Measurements from ENCODE around the gene CNTN1. TPM values are rescaled to one million over a fixed set of nuclear protein-coding genes. Genes with fewer than 3 reads are reported as not detected.

CNTN1 gene
- polyA plus RNA-seq, 1 of the 3 experiments (the other 2 are of a cell fraction), result 0.13 TPM

DNA sequence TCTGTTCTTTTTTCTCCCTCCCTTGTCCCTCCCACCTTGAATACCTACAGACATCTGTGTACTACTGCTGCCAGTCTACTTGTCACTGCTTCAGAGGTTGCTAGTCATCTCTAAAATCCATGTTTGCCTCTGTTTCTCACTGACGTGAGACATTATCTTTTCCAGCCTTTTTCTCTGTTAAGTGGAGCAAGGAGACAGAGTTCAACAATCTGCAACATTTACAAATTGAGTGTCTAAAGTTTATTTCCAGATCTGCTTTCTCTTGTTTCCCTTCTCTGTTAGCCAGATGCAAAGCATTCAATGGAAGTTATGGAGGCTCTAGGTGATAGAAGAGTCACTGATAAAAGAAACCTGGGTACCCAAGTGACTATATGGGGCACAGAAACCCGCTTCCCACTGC is 47.5 kb upstream of the CNTN1 start:
- Histone ChIP-seq H3K9me2 (no peaks in the 10 kb centered on the region), H3K36me3 (replicated peaks in 1 of 2; ENCODE audit: control insufficient read depth in 1 of 2, insufficient read depth in 2 of 2, low read length in 1 of 2) (no peaks in the 10 kb centered on the region), H3K9ac (no peak overlapping the region), H3K4me2 (no peak overlapping the region), H3K27me3 (ENCODE audit: insufficient read depth) (no peaks in the 10 kb centered on the region), H3K4me1 (ENCODE audit: control insufficient read depth in 1 of 2, insufficient read depth in 2 of 2, low read depth in 1 of 2, low read length in 1 of 2) (no peaks in the 10 kb centered on the region; a peak in 1 of 4 replicates), H3K9me3 (no peaks in the 10 kb centered on the region), H2AFZ (ENCODE audit: low read depth) (no peak overlapping the region), H4K20me1 (ENCODE audit: insufficient read depth) (no peaks in the 10 kb centered on the region), H3K27ac (ENCODE audit: low read depth in 2 of 2, low read length in 1 of 2) (no peak overlapping the region), H3K79me2 (ENCODE audit: insufficient read depth) (no peaks in the 10 kb centered on the region), H3K4me3 (ENCODE audit: low read depth in 2 of 2, low read length in 1 of 2) (no peak overlapping the region), H3F3A (replicated peaks; ENCODE audit: insufficient read depth) (no peaks in the 10 kb centered on the region)
- POLR2A ChIA-PET, result no interaction called here
- TF ChIP-seq YY1 (IDR thresholded peaks at IDR 0.05; ENCODE audit: low read depth) (no peak), ELF1 (IDR thresholded peaks at IDR 0.05) (no peak), MEF2A (IDR thresholded peaks at IDR 0.05; ENCODE audit: borderline replicate concordance, low read depth) (no peak), FOXM1 (IDR thresholded peaks at IDR 0.05; ENCODE audit: low read depth) (no peak), TAF1 (IDR thresholded peaks at IDR 0.05; ENCODE audit: borderline replicate concordance, low read depth, low read length) (no peak), RFX5 (IDR thresholded peaks at IDR 0.05; ENCODE audit: low read length) (no peak), CHD2 (IDR thresholded peaks at IDR 0.05; ENCODE audit: low read length, partially characterized antibody) (no peak), FOSL2 (IDR thresholded peaks at IDR 0.05; ENCODE audit: borderline replicate concordance, low read depth) (no peak), TCF12 (IDR thresholded peaks at IDR 0.05) (no peak), RXRA (IDR thresholded peaks at IDR 0.05; ENCODE audit: borderline replicate concordance, low read depth) (no peak), POLR2AphosphoS5 (IDR thresholded peaks at IDR 0.05; ENCODE audit: low read depth, low read length) (no peak), SMC3 (IDR thresholded peaks at IDR 0.05; ENCODE audit: low read depth, low read length) (no peak), MXI1 (IDR thresholded peaks at IDR 0.05; ENCODE audit: low read depth, low read length) (no peak)
- TF ChIP-seq, protein P1, sequence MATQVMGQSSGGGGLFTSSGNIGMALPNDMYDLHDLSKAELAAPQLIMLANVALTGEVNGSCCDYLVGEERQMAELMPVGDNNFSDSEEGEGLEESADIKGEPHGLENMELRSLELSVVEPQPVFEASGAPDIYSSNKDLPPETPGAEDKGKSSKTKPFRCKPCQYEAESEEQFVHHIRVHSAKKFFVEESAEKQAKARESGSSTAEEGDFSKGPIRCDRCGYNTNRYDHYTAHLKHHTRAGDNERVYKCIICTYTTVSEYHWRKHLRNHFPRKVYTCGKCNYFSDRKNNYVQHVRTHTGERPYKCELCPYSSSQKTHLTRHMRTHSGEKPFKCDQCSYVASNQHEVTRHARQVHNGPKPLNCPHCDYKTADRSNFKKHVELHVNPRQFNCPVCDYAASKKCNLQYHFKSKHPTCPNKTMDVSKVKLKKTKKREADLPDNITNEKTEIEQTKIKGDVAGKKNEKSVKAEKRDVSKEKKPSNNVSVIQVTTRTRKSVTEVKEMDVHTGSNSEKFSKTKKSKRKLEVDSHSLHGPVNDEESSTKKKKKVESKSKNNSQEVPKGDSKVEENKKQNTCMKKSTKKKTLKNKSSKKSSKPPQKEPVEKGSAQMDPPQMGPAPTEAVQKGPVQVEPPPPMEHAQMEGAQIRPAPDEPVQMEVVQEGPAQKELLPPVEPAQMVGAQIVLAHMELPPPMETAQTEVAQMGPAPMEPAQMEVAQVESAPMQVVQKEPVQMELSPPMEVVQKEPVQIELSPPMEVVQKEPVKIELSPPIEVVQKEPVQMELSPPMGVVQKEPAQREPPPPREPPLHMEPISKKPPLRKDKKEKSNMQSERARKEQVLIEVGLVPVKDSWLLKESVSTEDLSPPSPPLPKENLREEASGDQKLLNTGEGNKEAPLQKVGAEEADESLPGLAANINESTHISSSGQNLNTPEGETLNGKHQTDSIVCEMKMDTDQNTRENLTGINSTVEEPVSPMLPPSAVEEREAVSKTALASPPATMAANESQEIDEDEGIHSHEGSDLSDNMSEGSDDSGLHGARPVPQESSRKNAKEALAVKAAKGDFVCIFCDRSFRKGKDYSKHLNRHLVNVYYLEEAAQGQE (IDR thresholded peaks at IDR 0.05; ENCODE audit: low read depth, low read length), result no peak
- 57% methylated on average over 2 of the region's 2 CpGs for WGBS (ENCODE audit: low lambda C conversion rate)
- CTCF ChIA-PET, result no interaction called here
- no peak for DNase-seq

DNA sequence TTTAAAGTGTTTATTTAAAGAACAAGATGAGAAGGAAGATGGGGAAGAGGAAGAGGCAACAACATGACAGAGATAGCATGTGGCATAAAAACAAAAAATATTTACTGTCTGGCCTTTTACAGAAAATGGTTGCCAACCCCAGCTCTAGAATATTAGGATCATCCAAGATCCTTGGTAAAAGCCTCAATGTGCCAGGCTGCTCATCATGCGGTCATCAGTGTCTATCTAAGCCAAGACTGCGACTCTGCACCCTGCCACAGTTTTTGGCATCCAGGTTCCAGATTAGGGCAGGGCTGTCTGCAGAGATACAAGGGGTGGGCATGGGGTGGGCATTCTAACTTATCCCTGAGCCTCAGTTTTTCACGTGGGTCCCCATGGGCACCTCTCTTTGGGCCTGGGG is 46.9 kb upstream of the CNTN1 start:
- no peak for TF ChIP-seq RCOR1 (IDR thresholded peaks at IDR 0.05; ENCODE audit: low read length)
- no peak for TF ChIP-seq MXI1 (IDR thresholded peaks at IDR 0.05; ENCODE audit: low read depth, low read length)
- no peaks in the 10 kb centered on the region for H3K9me2 ChIP-seq

More for the DNA sequence above, 46.9 kb upstream of the CNTN1 start:
- Histone ChIP-seq H3K27me3 (ENCODE audit: insufficient read depth) (no peaks in the 10 kb centered on the region), H2AFZ (ENCODE audit: low read depth) (no peak overlapping the region), H3F3A (replicated peaks; ENCODE audit: insufficient read depth) (no peaks in the 10 kb centered on the region), H3K4me3 (ENCODE audit: low read depth in 2 of 2, low read length in 1 of 2) (no peak overlapping the region), H4K20me1 (ENCODE audit: insufficient read depth) (no peaks in the 10 kb centered on the region), H3K4me2 (no peak overlapping the region), H3K36me3 (replicated peaks in 1 of 2; ENCODE audit: control insufficient read depth in 1 of 2, insufficient read depth in 2 of 2, low read length in 1 of 2) (no peaks in the 10 kb centered on the region), H3K27ac (ENCODE audit: low read depth in 2 of 2, low read length in 1 of 2) (no peak overlapping the region), H3K4me1 (ENCODE audit: control insufficient read depth in 1 of 2, insufficient read depth in 2 of 2, low read depth in 1 of 2, low read length in 1 of 2) (no peaks in the 10 kb centered on the region; a peak in 1 of 4 replicates), H3K79me2 (ENCODE audit: insufficient read depth) (no peaks in the 10 kb centered on the region), H3K9ac (no peak overlapping the region), H3K9me3 (no peaks in the 10 kb centered on the region)
- DNase-seq, result no peak
- WGBS (ENCODE audit: low lambda C conversion rate), result 61% methylated on average over 2 of the region's 3 CpGs
- CTCF ChIA-PET, result no interaction called here
- POLR2A ChIA-PET, result no interaction called here
